Esophagus muscularis mucosa (tissue), 4 donors: Measurements from ENCODE around the gene DGKD. TPM values are rescaled to one million over a fixed set of nuclear protein-coding genes. Genes with fewer than 3 reads are reported as not detected.

Experiments used
- DNase-seq: peaks from one replicate; pipeline ENCODE4 v3.0.0-alpha.2; 2017; ENCODE audit errors: extremely low spot score
- H3K27ac ChIP-seq, 4 donors: fragments of 200-600 bp; sonication (generic); replicated peaks in 1 of 4; 1 replicate in 3 of 4; 2 replicates in 1 of 4; pipeline ENCODE4 v1.5.1; 2016 to 2019; ENCODE audit warnings: mild to moderate bottlenecking in 1 of 4
- H3K27me3 ChIP-seq, 4 donors: fragments of 200-600 bp; sonication (generic); one replicate each; pipeline versions ENCODE4 v1.5.1 to v1.6.0; 2016 to 2019
- H3K36me3 ChIP-seq, 4 donors: fragments of 200-600 bp; sonication (generic); one replicate each; pipeline ENCODE4 v1.5.1; 2016 to 2019
- H3K4me1 ChIP-seq, 4 donors: fragments of 200-600 bp; sonication (generic); one replicate each; pipeline ENCODE4 v1.5.1; 2016 to 2019
- H3K4me3 ChIP-seq, 4 donors: fragments of 200-600 bp; sonication (generic); 1 replicate in 2 of 4; 2 replicates in 2 of 4; pipeline ENCODE4 v1.5.1; 2016 to 2019; ENCODE audit warnings: mild to moderate bottlenecking in 4 of 4, moderate library complexity in 1 of 4
- H3K9me3 ChIP-seq, 4 donors: fragments of 200-600 bp; sonication (generic); 1 replicate in 3 of 4; 2 replicates in 1 of 4; pipeline ENCODE4 v1.5.1; 2016 to 2019
- CTCF ChIP-seq, 3 experiments: fragments of 200-600 bp in 2 of 3; fragments of 450-650 bp in 1 of 3; sonication (generic) in 2 of 3; IDR thresholded peaks; one replicate each; pipeline ENCODE4 v1.5.1; 2017 to 2019; ENCODE audit warnings: antibody characterized with exemption in 3 of 3, mild to moderate bottlenecking in 2 of 3, moderate library complexity in 1 of 3
- EP300 ChIP-seq: sonication (generic); formaldehyde crosslinking; IDR thresholded peaks from one replicate; pipeline ENCODE4 v1.6.1; 2017; ENCODE audit warnings: antibody characterized with exemption
- POLR2A ChIP-seq: fragments of 450-650 bp; IDR thresholded peaks from one replicate; pipeline ENCODE4 v1.6.1; 2017; ENCODE audit warnings: antibody characterized with exemption, moderate library complexity, mild to moderate bottlenecking, low read depth
- POLR2AphosphoS5 ChIP-seq, 2 donors: sonication (generic); formaldehyde crosslinking; IDR thresholded peaks; one replicate each; pipeline ENCODE4 v1.6.1; 2017; ENCODE audit warnings: antibody characterized with exemption in 2 of 2
- WGBS: methylation state at CpG from one replicate; pipeline ENCODE4 v1.1.5; 2018; 5-methylcytosine and 5-hydroxymethylcytosine counted together
- intact Hi-C: fragments of 100-400 bp; cut with DNase I; formaldehyde crosslinking; loops from one replicate; pipeline ENCODE4 v1.15.1; 2023
- total RNA-seq, 4 donors: library from RNA; depleted of rRNA; stranded (reverse); fragments of >200 nt; gene quantifications; one replicate each; pipeline versions ENCODE4 v1.1.0 to v1.2.1, GENCODE V29; 2016

DGKD gene
- total RNA-seq, 4 donors from 2014 or later = 11.6 to 16.1 (median 13.3) TPM

- H3K4me3 ChIP-seq = no peak overlapping the region
- H3K4me1 ChIP-seq = peaks cover 0 to 33% (median 8%) of the 10 kb centered on the region in 4 donors
- TF ChIP-seq CTCF (IDR thresholded peaks at IDR 0.05) (no peak), POLR2AphosphoS5 (IDR thresholded peaks at IDR 0.05) (no peak), POLR2A (no peak), EP300 (no peak)
- intact Hi-C loops = no loop called here
- no peaks in the 10 kb centered on the region for H3K27me3 ChIP-seq
- H3K27ac ChIP-seq = no peak overlapping the region
- peaks cover 8 to 45% (median 42%) of the 10 kb centered on the region in 4 donors for H3K36me3 ChIP-seq
- no peaks in the 10 kb centered on the region for H3K9me3 ChIP-seq
- 92% methylated on average over 1 of the region's 1 CpG for WGBS
- DNase-seq = no peak
Measured at GRCh38 chr2:233433794-233434193, 79.5 kb downstream of the DGKD start.

- Histone ChIP-seq H3K9me3 (no peaks in the 10 kb centered on the region), H3K27me3 (no peaks in the 10 kb centered on the region), H3K36me3 (peaks cover 8 to 53% (median 51%) of the 10 kb centered on the region in 4 donors), H3K27ac (no peak overlapping the region), H3K4me1 (peaks cover 0 to 32% (median 2%) of the 10 kb centered on the region in 4 donors), H3K4me3 (no peak overlapping the region)
- TF ChIP-seq POLR2AphosphoS5 (IDR thresholded peaks at IDR 0.05) (no peak), POLR2A (no peak), EP300 (no peak)
- DNase-seq = no peak
- WGBS = 86% methylated on average over 18 of the region's 18 CpGs
- intact Hi-C loops = no loop called here
Measured at GRCh38 chr2:233434666-233435330, 80.5 kb downstream of the DGKD start.

DNA sequence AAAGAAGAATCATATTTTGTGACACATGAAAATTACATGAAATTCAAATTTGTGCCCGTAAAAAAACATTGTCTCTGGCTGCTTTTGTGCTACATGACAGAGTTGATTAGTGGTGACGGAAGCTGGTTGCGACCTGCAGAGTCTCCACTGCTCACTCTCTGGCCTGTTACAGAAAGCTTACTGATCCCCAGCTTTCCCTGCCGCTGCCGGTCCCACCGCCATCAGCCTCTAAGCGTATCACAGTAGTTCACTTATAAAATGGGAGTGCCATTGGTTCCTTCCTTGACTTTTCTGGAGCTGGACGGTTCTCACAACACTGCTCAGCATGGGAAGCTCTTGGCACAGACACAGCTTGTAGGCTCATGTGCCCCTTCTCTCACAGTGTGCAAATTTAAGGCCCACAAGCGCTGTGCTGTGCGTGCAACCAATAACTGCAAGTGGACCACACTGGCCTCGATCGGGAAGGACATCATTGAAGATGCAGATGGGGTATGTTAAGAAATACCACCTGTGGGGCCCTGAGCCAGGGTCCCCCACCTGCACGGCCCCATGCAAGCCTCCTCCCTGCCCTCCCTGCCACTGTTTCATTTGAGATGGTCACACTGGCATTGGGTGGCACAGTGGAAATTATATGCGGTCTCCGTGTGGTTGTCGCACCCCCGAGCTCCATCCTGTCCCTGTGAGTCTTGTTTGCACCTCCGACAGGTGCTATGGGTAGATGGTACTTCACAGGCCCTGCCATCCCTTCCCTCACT is 81.3 kb downstream of the DGKD start:
- peaks cover 8 to 62% (median 55%) of the 10 kb centered on the region in 4 donors for H3K36me3 ChIP-seq
- intact Hi-C loops = no loop called here
- WGBS = 96% methylated on average over 15 of the region's 18 CpGs

DNA sequence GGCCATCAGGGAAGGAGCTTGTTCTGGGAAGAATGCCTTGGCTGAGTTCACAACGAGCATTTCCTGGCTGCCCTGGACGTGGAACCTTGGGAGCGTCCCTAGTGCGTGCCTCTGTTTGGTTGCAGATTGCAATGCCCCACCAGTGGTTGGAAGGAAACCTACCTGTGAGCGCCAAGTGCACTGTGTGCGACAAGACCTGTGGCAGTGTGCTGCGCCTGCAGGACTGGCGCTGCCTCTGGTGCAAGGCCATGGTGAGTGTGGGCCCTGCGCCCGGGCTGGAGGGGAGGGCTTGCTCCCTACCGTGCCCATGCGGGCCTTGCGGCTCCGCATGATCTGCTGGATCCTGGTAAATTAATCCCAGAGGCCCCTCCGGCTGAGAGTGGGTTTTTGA is 81.9 kb downstream of the DGKD start:
- DNase-seq = no peak
- 96% methylated on average over 7 of the region's 15 CpGs for WGBS

More for the DNA sequence above, 81.3 kb downstream of the DGKD start:
- no peak for DNase-seq
- Histone ChIP-seq H3K27me3 (no peaks in the 10 kb centered on the region), H3K9me3 (no peaks in the 10 kb centered on the region), H3K4me3 (no peak overlapping the region), H3K4me1 (peaks cover 0 to 26% (median 0%) of the 10 kb centered on the region in 4 donors), H3K27ac (no peak overlapping the region)
- no peak for TF ChIP-seq EP300
- TF ChIP-seq POLR2A = no peak
- TF ChIP-seq CTCF (IDR thresholded peaks at IDR 0.05) = no peak
- TF ChIP-seq POLR2AphosphoS5 (IDR thresholded peaks at IDR 0.05) = no peak

More for the DNA sequence above, 81.9 kb downstream of the DGKD start:
- peaks cover 8 to 66% (median 56%) of the 10 kb centered on the region in 4 donors for H3K36me3 ChIP-seq
- intact Hi-C loops = no loop called here
- H3K4me1 ChIP-seq = peaks cover 0 to 20% (median 0%) of the 10 kb centered on the region in 4 donors
- no peak overlapping the region for H3K4me3 ChIP-seq
- no peaks in the 10 kb centered on the region for H3K27me3 ChIP-seq
- TF ChIP-seq CTCF (IDR thresholded peaks at IDR 0.05) (no peak), EP300 (no peak), POLR2A (no peak), POLR2AphosphoS5 (IDR thresholded peaks at IDR 0.05) (no peak)
- H3K9me3 ChIP-seq = no peaks in the 10 kb centered on the region
- H3K27ac ChIP-seq = no peak overlapping the region
